ENCODE measurements around the gene OSR1. TPM values are rescaled to one million over a fixed set of nuclear protein-coding genes. Genes with fewer than 3 reads are reported as not detected.
"Not testable (repeated sequence)": the region's sequence is repeated elsewhere in the genome, so short reads cannot be mapped to it uniquely, and the experiment has no call there.

Gene OSR1
- total RNA-seq, 1 experiment from 2014 or later = 4.4 TPM

DNA sequence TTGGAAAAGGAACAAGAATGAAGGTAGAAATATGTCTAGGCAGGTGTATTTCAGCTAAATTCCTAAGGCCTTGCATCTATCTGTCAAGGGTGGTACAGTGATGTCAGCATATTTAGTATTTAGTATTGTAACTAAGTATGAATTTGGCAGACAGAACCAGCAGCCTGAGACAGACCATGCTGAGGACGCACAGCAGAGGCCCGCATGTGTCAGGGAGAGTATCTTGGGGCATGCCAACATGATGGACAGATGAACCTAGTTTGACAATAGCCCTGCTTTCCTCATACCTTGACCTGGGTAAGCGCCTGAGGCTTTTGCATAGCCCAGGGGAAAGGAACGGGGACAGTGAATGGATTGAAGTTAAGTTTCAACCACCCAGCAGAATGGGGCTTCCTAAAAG lies 33.8 kb upstream of the OSR1 start:
- Histone ChIP-seq H3K27ac (ENCODE audit: low read length) (no peak overlapping the region), H3K4me3 (ENCODE audit: low read depth in 2 of 2, low read length in 2 of 2) (no peak overlapping the region), H3K36me3 (ENCODE audit: control insufficient read depth, insufficient read depth, low read length) (no peaks in the 10 kb centered on the region), H3K4me1 (ENCODE audit: control insufficient read depth, insufficient read depth, low read length) (no peaks in the 10 kb centered on the region), H3K9me3 (ENCODE audit: control insufficient read depth, insufficient read depth, low read depth, low read length) (no peaks in the 10 kb centered on the region), H3K27me3 (ENCODE audit: control insufficient read depth, insufficient read depth, low read length) (no peaks in the 10 kb centered on the region)
- TF ChIP-seq, protein P1, sequence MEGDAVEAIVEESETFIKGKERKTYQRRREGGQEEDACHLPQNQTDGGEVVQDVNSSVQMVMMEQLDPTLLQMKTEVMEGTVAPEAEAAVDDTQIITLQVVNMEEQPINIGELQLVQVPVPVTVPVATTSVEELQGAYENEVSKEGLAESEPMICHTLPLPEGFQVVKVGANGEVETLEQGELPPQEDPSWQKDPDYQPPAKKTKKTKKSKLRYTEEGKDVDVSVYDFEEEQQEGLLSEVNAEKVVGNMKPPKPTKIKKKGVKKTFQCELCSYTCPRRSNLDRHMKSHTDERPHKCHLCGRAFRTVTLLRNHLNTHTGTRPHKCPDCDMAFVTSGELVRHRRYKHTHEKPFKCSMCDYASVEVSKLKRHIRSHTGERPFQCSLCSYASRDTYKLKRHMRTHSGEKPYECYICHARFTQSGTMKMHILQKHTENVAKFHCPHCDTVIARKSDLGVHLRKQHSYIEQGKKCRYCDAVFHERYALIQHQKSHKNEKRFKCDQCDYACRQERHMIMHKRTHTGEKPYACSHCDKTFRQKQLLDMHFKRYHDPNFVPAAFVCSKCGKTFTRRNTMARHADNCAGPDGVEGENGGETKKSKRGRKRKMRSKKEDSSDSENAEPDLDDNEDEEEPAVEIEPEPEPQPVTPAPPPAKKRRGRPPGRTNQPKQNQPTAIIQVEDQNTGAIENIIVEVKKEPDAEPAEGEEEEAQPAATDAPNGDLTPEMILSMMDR (IDR thresholded peaks at IDR 0.05) = no peak
- TF ChIP-seq SIN3A (IDR thresholded peaks at IDR 0.05; ENCODE audit: borderline replicate concordance, insufficient read depth, low read depth, low read length) (no peak), TCF7L2 (IDR thresholded peaks at IDR 0.05; ENCODE audit: low read depth, low read length) (no peak), POLR2AphosphoS5 (IDR thresholded peaks at IDR 0.05; ENCODE audit: low read depth, low read length) (no peak)
- TF ChIP-seq, protein P2, sequence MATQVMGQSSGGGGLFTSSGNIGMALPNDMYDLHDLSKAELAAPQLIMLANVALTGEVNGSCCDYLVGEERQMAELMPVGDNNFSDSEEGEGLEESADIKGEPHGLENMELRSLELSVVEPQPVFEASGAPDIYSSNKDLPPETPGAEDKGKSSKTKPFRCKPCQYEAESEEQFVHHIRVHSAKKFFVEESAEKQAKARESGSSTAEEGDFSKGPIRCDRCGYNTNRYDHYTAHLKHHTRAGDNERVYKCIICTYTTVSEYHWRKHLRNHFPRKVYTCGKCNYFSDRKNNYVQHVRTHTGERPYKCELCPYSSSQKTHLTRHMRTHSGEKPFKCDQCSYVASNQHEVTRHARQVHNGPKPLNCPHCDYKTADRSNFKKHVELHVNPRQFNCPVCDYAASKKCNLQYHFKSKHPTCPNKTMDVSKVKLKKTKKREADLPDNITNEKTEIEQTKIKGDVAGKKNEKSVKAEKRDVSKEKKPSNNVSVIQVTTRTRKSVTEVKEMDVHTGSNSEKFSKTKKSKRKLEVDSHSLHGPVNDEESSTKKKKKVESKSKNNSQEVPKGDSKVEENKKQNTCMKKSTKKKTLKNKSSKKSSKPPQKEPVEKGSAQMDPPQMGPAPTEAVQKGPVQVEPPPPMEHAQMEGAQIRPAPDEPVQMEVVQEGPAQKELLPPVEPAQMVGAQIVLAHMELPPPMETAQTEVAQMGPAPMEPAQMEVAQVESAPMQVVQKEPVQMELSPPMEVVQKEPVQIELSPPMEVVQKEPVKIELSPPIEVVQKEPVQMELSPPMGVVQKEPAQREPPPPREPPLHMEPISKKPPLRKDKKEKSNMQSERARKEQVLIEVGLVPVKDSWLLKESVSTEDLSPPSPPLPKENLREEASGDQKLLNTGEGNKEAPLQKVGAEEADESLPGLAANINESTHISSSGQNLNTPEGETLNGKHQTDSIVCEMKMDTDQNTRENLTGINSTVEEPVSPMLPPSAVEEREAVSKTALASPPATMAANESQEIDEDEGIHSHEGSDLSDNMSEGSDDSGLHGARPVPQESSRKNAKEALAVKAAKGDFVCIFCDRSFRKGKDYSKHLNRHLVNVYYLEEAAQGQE (IDR thresholded peaks at IDR 0.05; ENCODE audit: insufficient read depth in 1 of 2, low read depth in 2 of 2, low read length in 1 of 2) = no peak
- BruUV-seq (replicated peaks) = no TSS peak
- POLR2A ChIA-PET = no interaction called here
- CTCF ChIA-PET = no interaction called here
- intact Hi-C loops (cut with micrococcal nuclease; ENCODE audit: unreplicated experiment) (no loop called here), in situ Hi-C loops (cut with HindIII; ENCODE audit: low pct_unique_long_range_greater_than_20kb, low sequenced_read_pairs) (no loop called here)
- DNase-seq (ENCODE audit: low read depth, low spot score) (no peak), ATAC-seq (no peak)

DNA sequence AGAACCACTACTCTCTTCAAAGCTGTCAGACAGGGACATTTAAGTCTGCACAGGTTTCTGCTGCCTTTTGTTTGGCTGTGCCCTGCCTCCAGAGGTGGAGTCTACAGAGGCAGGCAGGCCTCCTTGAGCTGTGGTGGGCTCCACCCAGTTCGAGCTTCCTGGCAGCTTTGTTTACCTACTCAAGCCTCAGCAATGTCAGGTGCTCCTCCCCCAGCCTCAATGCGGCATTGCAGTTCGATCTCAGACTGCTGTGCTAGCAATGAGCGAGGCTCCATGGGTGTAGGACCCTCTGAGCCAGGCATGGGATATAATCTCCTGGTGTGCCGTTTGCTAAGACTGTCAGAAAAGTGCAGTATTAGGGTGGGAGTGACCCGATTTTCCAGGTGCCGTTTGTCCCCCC lies 31.0 kb upstream of the OSR1 start:
- H3K27me3 ChIP-seq (ENCODE audit: control insufficient read depth, insufficient read depth, low read length); H3K4me3 ChIP-seq (ENCODE audit: low read depth in 2 of 2, low read length in 2 of 2); POLR2A ChIA-PET; intact Hi-C loops (cut with micrococcal nuclease; ENCODE audit: unreplicated experiment); ATAC-seq; H3K27ac ChIP-seq (ENCODE audit: low read length); CTCF ChIA-PET; H3K9me3 ChIP-seq (ENCODE audit: control insufficient read depth, insufficient read depth, low read depth, low read length); in situ Hi-C loops (cut with HindIII; ENCODE audit: low pct_unique_long_range_greater_than_20kb, low sequenced_read_pairs); DNase-seq (ENCODE audit: low read depth, low spot score); H3K36me3 ChIP-seq (ENCODE audit: control insufficient read depth, insufficient read depth, low read length); BruUV-seq (replicated peaks); H3K4me1 ChIP-seq (ENCODE audit: control insufficient read depth, insufficient read depth, low read length): not testable (repeated sequence)

DNA sequence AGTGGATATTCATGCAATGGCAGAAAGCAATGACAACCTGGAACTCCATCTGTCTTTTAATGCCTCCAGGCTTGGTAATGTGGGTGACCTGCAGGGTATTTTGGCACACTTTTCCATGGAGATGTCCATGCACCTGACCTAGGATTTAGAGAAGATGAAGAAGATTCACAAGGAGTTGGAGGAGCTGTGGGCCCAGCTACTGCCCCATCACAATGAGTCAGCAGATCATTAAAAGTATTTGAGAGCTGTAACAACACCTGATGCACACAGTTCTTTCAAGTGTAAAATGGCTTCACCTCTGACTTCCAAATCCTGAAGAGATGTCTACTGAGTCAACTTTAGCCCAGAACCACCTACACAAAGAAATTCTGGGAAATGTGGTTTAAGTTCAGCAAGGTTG lies 22.1 kb upstream of the OSR1 start:
- in situ Hi-C loops (cut with HindIII; ENCODE audit: low pct_unique_long_range_greater_than_20kb, low sequenced_read_pairs) = no loop called here
- DNase-seq (ENCODE audit: low read depth, low spot score) (no peak), ATAC-seq (no peak)
- H3K9me3 ChIP-seq (ENCODE audit: control insufficient read depth, insufficient read depth, low read depth, low read length) = 0 out of 2 replicates have a peak, but pooled peaks cover 3% of the 10 kb centered on the region
- no peak for TF ChIP-seq SIN3A (IDR thresholded peaks at IDR 0.05; ENCODE audit: borderline replicate concordance, insufficient read depth, low read depth, low read length)
- TF ChIP-seq POLR2AphosphoS5 (IDR thresholded peaks at IDR 0.05; ENCODE audit: low read depth, low read length) = no peak
- TF ChIP-seq, protein P2 (IDR thresholded peaks at IDR 0.05; ENCODE audit: insufficient read depth in 1 of 2, low read depth in 2 of 2, low read length in 1 of 2) = no peak
- TF ChIP-seq TCF7L2 (IDR thresholded peaks at IDR 0.05; ENCODE audit: low read depth, low read length) = no peak
- TF ChIP-seq, protein P1 (IDR thresholded peaks at IDR 0.05) = no peak
- BruUV-seq (replicated peaks) = no TSS peak
- H3K4me1 ChIP-seq (ENCODE audit: control insufficient read depth, insufficient read depth, low read length) = no peaks in the 10 kb centered on the region
- intact Hi-C loops (cut with micrococcal nuclease; ENCODE audit: unreplicated experiment) = no loop called here
- H3K27ac ChIP-seq (ENCODE audit: low read length) = no peak overlapping the region
- POLR2A ChIA-PET = no interaction called here
- CTCF ChIA-PET = no interaction called here
- H3K4me3 ChIP-seq (ENCODE audit: low read depth in 2 of 2, low read length in 2 of 2) = no peak overlapping the region
- no peaks in the 10 kb centered on the region; the same call in 1 of the 2 replicates for H3K27me3 ChIP-seq (ENCODE audit: control insufficient read depth, insufficient read depth, low read length)
- no peaks in the 10 kb centered on the region for H3K36me3 ChIP-seq (ENCODE audit: control insufficient read depth, insufficient read depth, low read length)
